ENCODE data around the gene RUFY4. TPM values are rescaled to one million over a fixed set of nuclear protein-coding genes. Genes with fewer than 3 reads are reported as not detected.
A peak's percentile ranks its signal among the peaks of the same experiment; 100 is the strongest.

The RUFY4 gene
- total RNA-seq, 1 experiment from 2014 or later = not detected

DNA sequence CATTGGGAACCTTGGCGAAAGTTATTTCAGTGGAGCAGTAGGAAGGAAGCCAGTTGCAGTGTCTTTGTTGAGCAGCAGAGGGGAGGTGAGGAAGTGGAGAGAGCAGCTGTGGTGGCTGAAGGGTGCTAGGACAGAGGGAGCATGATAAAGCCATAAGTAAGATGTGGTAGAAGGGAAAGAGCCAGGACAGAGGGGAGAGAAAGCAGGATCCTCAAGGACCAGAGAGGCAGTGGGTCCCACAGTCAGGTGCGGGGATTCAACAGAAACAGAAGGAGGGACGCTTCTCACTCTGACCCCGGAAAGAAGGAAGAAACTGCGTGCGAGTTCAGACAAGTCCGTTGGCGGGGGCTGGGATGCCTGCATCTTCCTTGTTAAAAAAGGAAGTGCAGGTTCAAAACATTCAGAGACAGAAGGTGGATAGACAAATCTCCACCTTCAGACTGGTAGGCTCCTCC is 56.6 kb downstream of the RUFY4 start, which contains the start of gene CXCR2:
Gene CXCR2 (plus strand): TSS at position 403 of the 455 bp plus-strand sequence. CDS start 8,774 bp downstream, outside the sequence.
- Histone ChIP-seq H3K36me3 (ENCODE audit: control insufficient read depth, insufficient read depth, low read length) (no peaks in the 10 kb centered on the region), H3K27ac (ENCODE audit: low read length) (no peak within 1 kb of the TSS), H3K27me3 (ENCODE audit: control insufficient read depth, insufficient read depth, low read length) (0 out of 2 replicates have a peak, but pooled peaks cover 3% of the 10 kb centered on the region), H3K4me3 (ENCODE audit: low read depth in 2 of 2, low read length in 2 of 2) (no peak within 1 kb of the TSS), H3K9me3 (ENCODE audit: control insufficient read depth, insufficient read depth, low read depth, low read length) (no peaks in the 10 kb centered on the region), H3K4me1 (ENCODE audit: control insufficient read depth, insufficient read depth, low read length) (no peaks in the 10 kb centered on the region)
- DNase-seq (ENCODE audit: low read depth, low spot score) = no peak
- TF ChIP-seq, protein P1, sequence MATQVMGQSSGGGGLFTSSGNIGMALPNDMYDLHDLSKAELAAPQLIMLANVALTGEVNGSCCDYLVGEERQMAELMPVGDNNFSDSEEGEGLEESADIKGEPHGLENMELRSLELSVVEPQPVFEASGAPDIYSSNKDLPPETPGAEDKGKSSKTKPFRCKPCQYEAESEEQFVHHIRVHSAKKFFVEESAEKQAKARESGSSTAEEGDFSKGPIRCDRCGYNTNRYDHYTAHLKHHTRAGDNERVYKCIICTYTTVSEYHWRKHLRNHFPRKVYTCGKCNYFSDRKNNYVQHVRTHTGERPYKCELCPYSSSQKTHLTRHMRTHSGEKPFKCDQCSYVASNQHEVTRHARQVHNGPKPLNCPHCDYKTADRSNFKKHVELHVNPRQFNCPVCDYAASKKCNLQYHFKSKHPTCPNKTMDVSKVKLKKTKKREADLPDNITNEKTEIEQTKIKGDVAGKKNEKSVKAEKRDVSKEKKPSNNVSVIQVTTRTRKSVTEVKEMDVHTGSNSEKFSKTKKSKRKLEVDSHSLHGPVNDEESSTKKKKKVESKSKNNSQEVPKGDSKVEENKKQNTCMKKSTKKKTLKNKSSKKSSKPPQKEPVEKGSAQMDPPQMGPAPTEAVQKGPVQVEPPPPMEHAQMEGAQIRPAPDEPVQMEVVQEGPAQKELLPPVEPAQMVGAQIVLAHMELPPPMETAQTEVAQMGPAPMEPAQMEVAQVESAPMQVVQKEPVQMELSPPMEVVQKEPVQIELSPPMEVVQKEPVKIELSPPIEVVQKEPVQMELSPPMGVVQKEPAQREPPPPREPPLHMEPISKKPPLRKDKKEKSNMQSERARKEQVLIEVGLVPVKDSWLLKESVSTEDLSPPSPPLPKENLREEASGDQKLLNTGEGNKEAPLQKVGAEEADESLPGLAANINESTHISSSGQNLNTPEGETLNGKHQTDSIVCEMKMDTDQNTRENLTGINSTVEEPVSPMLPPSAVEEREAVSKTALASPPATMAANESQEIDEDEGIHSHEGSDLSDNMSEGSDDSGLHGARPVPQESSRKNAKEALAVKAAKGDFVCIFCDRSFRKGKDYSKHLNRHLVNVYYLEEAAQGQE (IDR thresholded peaks at IDR 0.05; ENCODE audit: insufficient read depth in 1 of 2, low read depth in 2 of 2, low read length in 1 of 2) = no peak
- TF ChIP-seq TCF7L2 (IDR thresholded peaks at IDR 0.05; ENCODE audit: low read depth, low read length) = no peak
- ChIA-PET POLR2A (no interaction called here), CTCF (interaction anchor here (1.2 kb wide), 1 partner anchor 42 kb away, joined by 3 read pairs; no protein-coding TSS in a partner anchor)
- intact Hi-C loops (cut with micrococcal nuclease; ENCODE audit: unreplicated experiment) (no loop called here), in situ Hi-C loops (cut with HindIII; ENCODE audit: low pct_unique_long_range_greater_than_20kb, low sequenced_read_pairs) (no loop called here)
- no TSS peak for BruUV-seq (replicated peaks)
- no peak; the same call in 1 of the 2 replicates for ATAC-seq

DNA sequence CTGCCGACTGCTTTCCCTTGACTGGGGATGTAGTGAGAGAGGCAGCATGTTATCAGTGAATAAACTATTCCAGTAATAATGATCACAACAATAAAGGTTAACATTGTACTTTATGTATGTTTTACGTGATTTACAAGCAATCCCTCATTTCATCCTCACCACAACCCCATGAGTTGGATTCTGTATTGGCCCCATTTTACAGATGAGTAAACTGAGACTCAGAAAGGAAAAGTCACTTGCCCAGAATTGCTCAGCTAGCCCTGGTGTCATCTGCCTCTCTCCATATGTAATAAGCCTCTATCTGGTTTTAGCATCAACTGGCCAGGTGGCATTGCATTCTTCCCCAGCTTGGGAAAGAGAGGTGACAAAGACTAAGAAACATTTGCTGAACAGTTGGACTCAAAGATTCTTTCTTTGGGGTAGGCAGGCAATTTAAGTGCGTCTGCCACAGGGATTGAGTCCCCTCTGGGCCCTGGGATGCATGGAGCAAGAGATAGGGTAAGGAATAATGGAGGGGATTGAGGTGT is 58.9 kb downstream of the RUFY4 start:
- no peaks in the 10 kb centered on the region for H3K36me3 ChIP-seq (ENCODE audit: control insufficient read depth, insufficient read depth, low read length)
- POLR2A ChIA-PET = no interaction called here
- no peak for DNase-seq (ENCODE audit: low read depth, low spot score)
- TF ChIP-seq TCF7L2 (IDR thresholded peaks at IDR 0.05; ENCODE audit: low read depth, low read length) = no peak
- TF ChIP-seq, protein P2, sequence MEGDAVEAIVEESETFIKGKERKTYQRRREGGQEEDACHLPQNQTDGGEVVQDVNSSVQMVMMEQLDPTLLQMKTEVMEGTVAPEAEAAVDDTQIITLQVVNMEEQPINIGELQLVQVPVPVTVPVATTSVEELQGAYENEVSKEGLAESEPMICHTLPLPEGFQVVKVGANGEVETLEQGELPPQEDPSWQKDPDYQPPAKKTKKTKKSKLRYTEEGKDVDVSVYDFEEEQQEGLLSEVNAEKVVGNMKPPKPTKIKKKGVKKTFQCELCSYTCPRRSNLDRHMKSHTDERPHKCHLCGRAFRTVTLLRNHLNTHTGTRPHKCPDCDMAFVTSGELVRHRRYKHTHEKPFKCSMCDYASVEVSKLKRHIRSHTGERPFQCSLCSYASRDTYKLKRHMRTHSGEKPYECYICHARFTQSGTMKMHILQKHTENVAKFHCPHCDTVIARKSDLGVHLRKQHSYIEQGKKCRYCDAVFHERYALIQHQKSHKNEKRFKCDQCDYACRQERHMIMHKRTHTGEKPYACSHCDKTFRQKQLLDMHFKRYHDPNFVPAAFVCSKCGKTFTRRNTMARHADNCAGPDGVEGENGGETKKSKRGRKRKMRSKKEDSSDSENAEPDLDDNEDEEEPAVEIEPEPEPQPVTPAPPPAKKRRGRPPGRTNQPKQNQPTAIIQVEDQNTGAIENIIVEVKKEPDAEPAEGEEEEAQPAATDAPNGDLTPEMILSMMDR (IDR thresholded peaks at IDR 0.05) = no peak
- no TSS peak for BruUV-seq (replicated peaks)
- H3K4me3 ChIP-seq (ENCODE audit: low read depth in 2 of 2, low read length in 2 of 2) = no peak overlapping the region
- no peaks in the 10 kb centered on the region for H3K4me1 ChIP-seq (ENCODE audit: control insufficient read depth, insufficient read depth, low read length)
- 0 out of 2 replicates have a peak, but pooled peaks cover 3% of the 10 kb centered on the region for H3K27me3 ChIP-seq (ENCODE audit: control insufficient read depth, insufficient read depth, low read length)
- in situ Hi-C loops (cut with HindIII; ENCODE audit: low pct_unique_long_range_greater_than_20kb, low sequenced_read_pairs) (no loop called here), intact Hi-C loops (cut with micrococcal nuclease; ENCODE audit: unreplicated experiment) (no loop called here)
- ATAC-seq = no peak
- H3K27ac ChIP-seq (ENCODE audit: low read length) = no peak overlapping the region
- H3K9me3 ChIP-seq (ENCODE audit: control insufficient read depth, insufficient read depth, low read depth, low read length) = no peaks in the 10 kb centered on the region
- CTCF ChIA-PET = interaction anchor here (0.6 kb wide), 1 partner anchor 337 kb away, joined by 3 read pairs; no protein-coding TSS in a partner anchor

DNA sequence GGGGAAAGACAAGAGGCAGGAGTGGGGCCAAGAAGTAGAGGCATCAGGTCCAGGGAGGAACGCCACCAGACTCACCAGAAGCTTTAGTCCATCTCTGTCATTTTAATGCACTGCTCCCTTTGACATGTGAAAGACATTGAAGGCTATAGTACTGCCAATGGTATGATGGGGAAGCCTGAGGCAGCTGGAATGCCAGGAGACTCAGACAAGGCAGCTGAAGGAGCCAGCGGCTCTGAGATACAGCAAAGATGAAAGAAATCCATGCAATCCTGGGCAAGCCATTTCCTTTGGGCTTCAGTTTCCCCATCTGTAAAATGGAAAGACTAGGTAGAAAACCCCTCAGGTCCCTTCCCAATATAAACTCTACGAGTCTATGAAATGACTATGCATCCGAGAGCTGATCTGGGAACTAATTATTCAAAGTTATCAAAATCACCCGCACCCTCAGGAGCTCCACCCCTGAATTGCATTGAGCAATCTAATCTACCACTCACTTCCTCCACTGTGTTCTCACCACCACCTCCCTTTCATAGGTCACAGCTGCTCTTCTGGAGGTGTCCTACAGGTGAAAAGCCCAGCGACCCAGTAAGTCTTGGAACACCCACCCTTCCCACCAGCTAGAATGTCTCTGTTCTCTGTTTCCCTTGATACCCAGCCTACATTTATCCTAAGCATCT is 59.9 kb downstream of the RUFY4 start:
- BruUV-seq (replicated peaks) = no TSS peak
- TF ChIP-seq, protein P1 (IDR thresholded peaks at IDR 0.05; ENCODE audit: insufficient read depth in 1 of 2, low read depth in 2 of 2, low read length in 1 of 2) = no peak
- TF ChIP-seq POLR2AphosphoS5 (IDR thresholded peaks at IDR 0.05; ENCODE audit: low read depth, low read length) (no peak), SIN3A (IDR thresholded peaks at IDR 0.05; ENCODE audit: borderline replicate concordance, insufficient read depth, low read depth, low read length) (no peak), TCF7L2 (IDR thresholded peaks at IDR 0.05; ENCODE audit: low read depth, low read length) (no peak)
- TF ChIP-seq, protein P2 (IDR thresholded peaks at IDR 0.05) = no peak
- ATAC-seq = peak; percentile 13; the same call in 1 of the 2 replicates
- POLR2A ChIA-PET = no interaction called here
- Histone ChIP-seq H3K4me3 (ENCODE audit: low read depth in 2 of 2, low read length in 2 of 2) (no peak overlapping the region), H3K9me3 (ENCODE audit: control insufficient read depth, insufficient read depth, low read depth, low read length) (no peaks in the 10 kb centered on the region), H3K27me3 (ENCODE audit: control insufficient read depth, insufficient read depth, low read length) (0 out of 2 replicates have a peak, but pooled peaks cover 3% of the 10 kb centered on the region), H3K4me1 (ENCODE audit: control insufficient read depth, insufficient read depth, low read length) (no peaks in the 10 kb centered on the region), H3K36me3 (ENCODE audit: control insufficient read depth, insufficient read depth, low read length) (no peaks in the 10 kb centered on the region), H3K27ac (ENCODE audit: low read length) (no peak overlapping the region)
- in situ Hi-C loops (cut with HindIII; ENCODE audit: low pct_unique_long_range_greater_than_20kb, low sequenced_read_pairs) (no loop called here), intact Hi-C loops (cut with micrococcal nuclease; ENCODE audit: unreplicated experiment) (no loop called here)
- CTCF ChIA-PET = no interaction called here
- DNase-seq (ENCODE audit: low read depth, low spot score) = no peak

Data from Panc1 (cell line).